HCT116 (cell line): ENCODE measurements around the gene ZBTB7C. TPM values are rescaled to one million over a fixed set of nuclear protein-coding genes. Genes with fewer than 3 reads are reported as not detected.

Source experiments
- ATAC-seq: fragments of 200-7000 bp; cut with Tn5 transposase; 2 replicates; pipeline ENCODE4 v1.9.1; 2020; ENCODE audit warnings: mild to moderate bottlenecking, moderate library complexity
- BruUV-seq: library from RNA; stranded (reverse); fragments of 400-500 nt; replicated peaks from 2 replicates; lab custom pipeline; 2021; lab: Mats Ljungman, UMichigan
- CTCF ChIA-PET: fragments of 300-600 bp; sonication (Branson Sonifier 250); formaldehyde crosslinking; loops from one replicate; lab custom pipeline; 2021; ENCODE audit warnings: antibody characterized with exemption; lab: Charles Lee
- POLR2A ChIA-PET: fragments of 300-600, 350-600 bp; sonication (Branson Sonifier 250); formaldehyde crosslinking; loops from one replicate; lab custom pipeline; 2021; ENCODE audit warnings: antibody characterized with exemption; lab: Charles Lee
- RAD21 ChIA-PET, 2 experiments: fragments of 300-600 bp; sonication (Branson Sonifier 250); formaldehyde crosslinking; loops; one replicate each; lab custom pipeline; 2023; ENCODE audit warnings: low total read pairs in 2 of 2; ENCODE audit not compliant: uncharacterized antibody in 2 of 2, unreplicated experiment in 2 of 2, low non-redundant PET in 1 of 2; lab: Charles Lee
- DNase-seq: peaks from one replicate; pipeline ENCODE4 v3.0.0-alpha.2; 2010; ENCODE audit warnings: low read depth, low spot score
- H2AFZ ChIP-seq: fragments of 200-600 bp; shearing (Covaris generic), sonication (generic); 2 replicates; pipeline ENCODE4 v1.6.1; 2017; ENCODE audit warnings: low read depth, mixed run types, mixed read lengths, antibody characterized with exemption, low read length; ENCODE audit not compliant: poor library complexity, severe bottlenecking
- H3K27ac ChIP-seq: 2 replicates; pipeline ENCODE4 v1.5.1; 2012; ENCODE audit warnings: low read depth, low read length
- H3K27me3 ChIP-seq: fragments of 200-600 bp; sonication (generic); 2 replicates; pipeline ENCODE4 v1.6.1; 2016; ENCODE audit warnings: mixed run types, low read length, mixed read lengths; ENCODE audit not compliant: insufficient read depth
- H3K36me3 ChIP-seq, 2 experiments: fragments of 200-500 bp in 1 of 2; fragments of 200-600 bp in 1 of 2; sonication (Bioruptor generic) in 1 of 2; sonication (generic) in 1 of 2; 2 replicates each; pipeline versions ENCODE4 v1.5.1 to v1.6.1; 2014 to 2016; ENCODE audit warnings: low read length in 2 of 2, inconsistent platforms in 1 of 2, mixed read lengths in 1 of 2, mixed run types in 1 of 2; ENCODE audit not compliant: insufficient read depth in 2 of 2, control insufficient read depth in 1 of 2
- H3K4me1 ChIP-seq, 2 experiments: fragments of 200-600 bp in 1 of 2; sonication (generic) in 1 of 2; 2 replicates each; pipeline versions ENCODE4 v1.5.1 to v1.6.1; 2012 to 2017; ENCODE audit warnings: low read length in 2 of 2, inconsistent platforms in 1 of 2, mild to moderate bottlenecking in 1 of 2, mixed read lengths in 1 of 2, mixed run types in 1 of 2, moderate library complexity in 1 of 2; ENCODE audit not compliant: insufficient read depth in 2 of 2, control insufficient read depth in 1 of 2
- H3K4me2 ChIP-seq: fragments of 200-600 bp; sonication (generic); 2 replicates; pipeline ENCODE4 v1.6.1; 2017; ENCODE audit warnings: mixed run types, low read length, mixed read lengths
- H3K4me3 ChIP-seq, 2 experiments: fragments of 200-600 bp in 1 of 2; sonication (generic) in 1 of 2; replicated peaks in 1 of 2; 2 replicates each; pipeline ENCODE4 v1.5.1; 2011 to 2016; ENCODE audit warnings: low read length in 2 of 2, control low read depth in 1 of 2, low read depth in 1 of 2, mild to moderate bottlenecking in 1 of 2, mixed read lengths in 1 of 2, mixed run types in 1 of 2
- H3K79me2 ChIP-seq: fragments of 200-600 bp; sonication (generic); 2 replicates; pipeline ENCODE4 v1.6.1; 2017; ENCODE audit warnings: mild to moderate bottlenecking, mixed run types, low read length, moderate library complexity, mixed read lengths; ENCODE audit not compliant: insufficient read depth
- H3K9ac ChIP-seq: fragments of 200-600 bp; sonication (generic); 2 replicates; pipeline ENCODE4 v1.6.1; 2016; ENCODE audit warnings: low read length, mixed read lengths
- H3K9me2 ChIP-seq: fragments of 200-600 bp; sonication (generic), shearing (Covaris generic); 2 replicates; pipeline ENCODE4 v1.6.1; 2017; ENCODE audit warnings: mixed run types, mild to moderate bottlenecking, moderate library complexity; ENCODE audit not compliant: insufficient read depth
- H3K9me3 ChIP-seq, 2 experiments: fragments of 200-500 bp in 1 of 2; fragments of 200-600 bp in 1 of 2; sonication (Bioruptor generic) in 1 of 2; sonication (generic) in 1 of 2; 2 replicates each; pipeline ENCODE4 v1.6.1; 2014 to 2017; ENCODE audit warnings: low read length in 2 of 2, mixed read lengths in 2 of 2, inconsistent platforms in 1 of 2, low read depth in 1 of 2, mild to moderate bottlenecking in 1 of 2, mixed run types in 1 of 2, moderate library complexity in 1 of 2; ENCODE audit not compliant: control insufficient read depth in 1 of 2, insufficient read depth in 1 of 2
- H4K20me1 ChIP-seq: fragments of 200-600 bp; sonication (generic), shearing (Covaris generic); 2 replicates; pipeline ENCODE4 v1.6.1; 2017; ENCODE audit warnings: mixed run types, mild to moderate bottlenecking, moderate library complexity; ENCODE audit not compliant: insufficient read depth
- CEBPB ChIP-seq: IDR thresholded peaks from 2 replicates; pipeline ENCODE4 v1.6.1; 2012; ENCODE audit warnings: low read depth
- EGR1 ChIP-seq: IDR thresholded peaks from 2 replicates; pipeline ENCODE4 v1.6.1; 2012; ENCODE audit warnings: low read depth
- ELF1 ChIP-seq: IDR thresholded peaks from 2 replicates; pipeline ENCODE4 v1.6.1; 2012; ENCODE audit warnings: low read depth, borderline replicate concordance
- EZH2 ChIP-seq: fragments of 200-600 bp; sonication (generic); IDR thresholded peaks from 2 replicates; pipeline ENCODE4 v1.6.1; 2017; ENCODE audit warnings: antibody characterized with exemption, mixed run types
- EZH2phosphoT487 ChIP-seq: fragments of 200-600 bp; IDR thresholded peaks from 2 replicates; pipeline ENCODE4 v1.6.1; 2018; ENCODE audit warnings: antibody characterized with exemption, borderline replicate concordance
- FOSL1 ChIP-seq: IDR thresholded peaks from 2 replicates; pipeline ENCODE4 v1.6.1; 2012; ENCODE audit warnings: low read depth
- JUND ChIP-seq: IDR thresholded peaks from 2 replicates; pipeline ENCODE4 v1.6.1; 2012
- POLR2A ChIP-seq: IDR thresholded peaks from 2 replicates; pipeline ENCODE4 v1.7.0; 2011; ENCODE audit warnings: borderline replicate concordance; ENCODE audit not compliant: insufficient read depth, insufficient read length; ENCODE audit errors: extremely low read depth
- POLR2AphosphoS5 ChIP-seq: IDR thresholded peaks from 2 replicates; pipeline ENCODE4 v1.6.1; 2011; ENCODE audit warnings: mild to moderate bottlenecking, low read depth, low read length, moderate library complexity
- RAD21 ChIP-seq: IDR thresholded peaks from 2 replicates; pipeline ENCODE4 v1.6.1; 2012; ENCODE audit warnings: low read depth, mild to moderate bottlenecking
- SP1 ChIP-seq: IDR thresholded peaks from 2 replicates; pipeline ENCODE4 v1.6.1; 2012; ENCODE audit warnings: low read depth
- SRF ChIP-seq: IDR thresholded peaks from 2 replicates; pipeline ENCODE4 v1.6.1; 2012; ENCODE audit warnings: low read depth
- TCF7L2 ChIP-seq: IDR thresholded peaks from 2 replicates; pipeline ENCODE4 v1.7.0; 2011; ENCODE audit warnings: borderline replicate concordance, inconsistent platforms; ENCODE audit not compliant: insufficient read depth, insufficient read length; ENCODE audit errors: extremely low read depth
- YY1 ChIP-seq: IDR thresholded peaks from 2 replicates; pipeline ENCODE4 v1.6.1; 2011; ENCODE audit warnings: low read length, low read depth, moderate library complexity, mild to moderate bottlenecking; ENCODE audit not compliant: insufficient replicate concordance; ENCODE audit errors: extremely low read depth
- ZNF274 ChIP-seq: fragments of 200-500 bp; sonication (Bioruptor generic); IDR thresholded peaks from 2 replicates; pipeline ENCODE4 v1.6.1; 2014; ENCODE audit warnings: mild to moderate bottlenecking, low read depth, low read length, inconsistent platforms
- intact Hi-C: fragments of 100-400 bp; cut with micrococcal nuclease; formaldehyde crosslinking; loops from 2 replicates; pipeline ENCODE4 v1.10.0; 2022
- total RNA-seq: library from RNA; stranded (reverse); gene quantifications from one replicate; pipeline ENCODE4 v1.2.1, GENCODE V29; 2021; ENCODE audit not compliant: unreplicated experiment
- TF ChIP-seq, protein P1 (sequence below): IDR thresholded peaks from 2 replicates; pipeline ENCODE4 v1.6.1; 2011; ENCODE audit warnings: mild to moderate bottlenecking, low read length, moderate library complexity; ENCODE audit not compliant: insufficient replicate concordance; ENCODE audit errors: extremely low read depth
- TF ChIP-seq, protein P2 (sequence below): IDR thresholded peaks from 2 replicates; pipeline ENCODE4 v1.6.1; 2012
- TF ChIP-seq, protein P3 (sequence below): IDR thresholded peaks from 2 replicates; pipeline ENCODE4 v1.6.1; 2012; ENCODE audit warnings: low read depth
- TF ChIP-seq, protein P4 (sequence below): IDR thresholded peaks from 2 replicates; pipeline ENCODE4 v1.6.1; 2012

Gene ZBTB7C
- total RNA-seq, 1 experiment from 2014 or later: 0.37 TPM

DNA sequence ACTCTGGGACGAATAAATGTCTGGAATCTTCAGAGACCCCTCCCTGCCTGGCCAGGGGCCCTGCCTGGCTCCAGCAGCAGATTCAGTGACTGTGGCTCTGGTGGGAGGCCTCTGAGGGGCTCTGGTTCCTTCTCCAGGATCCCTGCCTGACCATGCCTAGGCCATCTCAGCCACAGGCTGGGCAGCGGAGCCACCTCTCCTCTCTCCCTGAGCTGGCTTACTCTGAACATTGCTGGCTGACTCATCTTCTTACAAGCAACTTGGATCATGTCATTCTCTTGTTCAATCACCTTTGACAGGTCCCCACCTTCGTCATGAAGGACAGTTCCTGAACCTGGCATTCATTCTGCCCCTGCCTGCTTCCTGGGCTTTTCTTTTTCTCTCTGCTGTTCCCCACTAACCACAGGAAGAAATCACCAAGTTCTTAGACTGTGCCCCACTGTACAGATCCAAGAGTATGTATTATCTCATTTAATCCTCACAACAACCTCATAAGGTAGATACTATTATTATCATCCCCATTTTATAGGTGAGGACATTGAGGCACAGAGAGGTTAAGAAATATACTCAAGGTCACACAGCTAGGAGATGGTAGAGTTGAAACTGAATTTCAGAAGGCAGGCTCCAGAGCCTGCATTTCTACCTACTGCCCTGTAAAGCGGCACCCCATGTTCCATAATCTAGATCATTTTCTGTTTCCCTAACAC, 323.2 kb downstream of the ZBTB7C start:
- intact Hi-C loops: no loop called here
- Histone ChIP-seq H3K9ac (no peak overlapping the region), H2AFZ (no peak overlapping the region)
- POLR2A ChIA-PET: no interaction called here
- no peak for ATAC-seq
- TF ChIP-seq, protein P1, sequence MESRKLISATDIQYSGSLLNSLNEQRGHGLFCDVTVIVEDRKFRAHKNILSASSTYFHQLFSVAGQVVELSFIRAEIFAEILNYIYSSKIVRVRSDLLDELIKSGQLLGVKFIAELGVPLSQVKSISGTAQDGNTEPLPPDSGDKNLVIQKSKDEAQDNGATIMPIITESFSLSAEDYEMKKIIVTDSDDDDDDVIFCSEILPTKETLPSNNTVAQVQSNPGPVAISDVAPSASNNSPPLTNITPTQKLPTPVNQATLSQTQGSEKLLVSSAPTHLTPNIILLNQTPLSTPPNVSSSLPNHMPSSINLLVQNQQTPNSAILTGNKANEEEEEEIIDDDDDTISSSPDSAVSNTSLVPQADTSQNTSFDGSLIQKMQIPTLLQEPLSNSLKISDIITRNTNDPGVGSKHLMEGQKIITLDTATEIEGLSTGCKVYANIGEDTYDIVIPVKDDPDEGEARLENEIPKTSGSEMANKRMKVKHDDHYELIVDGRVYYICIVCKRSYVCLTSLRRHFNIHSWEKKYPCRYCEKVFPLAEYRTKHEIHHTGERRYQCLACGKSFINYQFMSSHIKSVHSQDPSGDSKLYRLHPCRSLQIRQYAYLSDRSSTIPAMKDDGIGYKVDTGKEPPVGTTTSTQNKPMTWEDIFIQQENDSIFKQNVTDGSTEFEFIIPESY: no peak
- no peak for TF ChIP-seq ELF1
- no peak for TF ChIP-seq CEBPB
- no peak for TF ChIP-seq EGR1
- TF ChIP-seq EZH2: no peak
- no peak for TF ChIP-seq EZH2phosphoT487
- TF ChIP-seq SP1: no peak
- TF ChIP-seq, protein P2, sequence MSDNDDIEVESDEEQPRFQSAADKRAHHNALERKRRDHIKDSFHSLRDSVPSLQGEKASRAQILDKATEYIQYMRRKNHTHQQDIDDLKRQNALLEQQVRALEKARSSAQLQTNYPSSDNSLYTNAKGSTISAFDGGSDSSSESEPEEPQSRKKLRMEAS: no peak
- no peak for TF ChIP-seq RAD21
- TF ChIP-seq, protein P3, sequence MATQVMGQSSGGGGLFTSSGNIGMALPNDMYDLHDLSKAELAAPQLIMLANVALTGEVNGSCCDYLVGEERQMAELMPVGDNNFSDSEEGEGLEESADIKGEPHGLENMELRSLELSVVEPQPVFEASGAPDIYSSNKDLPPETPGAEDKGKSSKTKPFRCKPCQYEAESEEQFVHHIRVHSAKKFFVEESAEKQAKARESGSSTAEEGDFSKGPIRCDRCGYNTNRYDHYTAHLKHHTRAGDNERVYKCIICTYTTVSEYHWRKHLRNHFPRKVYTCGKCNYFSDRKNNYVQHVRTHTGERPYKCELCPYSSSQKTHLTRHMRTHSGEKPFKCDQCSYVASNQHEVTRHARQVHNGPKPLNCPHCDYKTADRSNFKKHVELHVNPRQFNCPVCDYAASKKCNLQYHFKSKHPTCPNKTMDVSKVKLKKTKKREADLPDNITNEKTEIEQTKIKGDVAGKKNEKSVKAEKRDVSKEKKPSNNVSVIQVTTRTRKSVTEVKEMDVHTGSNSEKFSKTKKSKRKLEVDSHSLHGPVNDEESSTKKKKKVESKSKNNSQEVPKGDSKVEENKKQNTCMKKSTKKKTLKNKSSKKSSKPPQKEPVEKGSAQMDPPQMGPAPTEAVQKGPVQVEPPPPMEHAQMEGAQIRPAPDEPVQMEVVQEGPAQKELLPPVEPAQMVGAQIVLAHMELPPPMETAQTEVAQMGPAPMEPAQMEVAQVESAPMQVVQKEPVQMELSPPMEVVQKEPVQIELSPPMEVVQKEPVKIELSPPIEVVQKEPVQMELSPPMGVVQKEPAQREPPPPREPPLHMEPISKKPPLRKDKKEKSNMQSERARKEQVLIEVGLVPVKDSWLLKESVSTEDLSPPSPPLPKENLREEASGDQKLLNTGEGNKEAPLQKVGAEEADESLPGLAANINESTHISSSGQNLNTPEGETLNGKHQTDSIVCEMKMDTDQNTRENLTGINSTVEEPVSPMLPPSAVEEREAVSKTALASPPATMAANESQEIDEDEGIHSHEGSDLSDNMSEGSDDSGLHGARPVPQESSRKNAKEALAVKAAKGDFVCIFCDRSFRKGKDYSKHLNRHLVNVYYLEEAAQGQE: no peak
- TF ChIP-seq, protein P4, sequence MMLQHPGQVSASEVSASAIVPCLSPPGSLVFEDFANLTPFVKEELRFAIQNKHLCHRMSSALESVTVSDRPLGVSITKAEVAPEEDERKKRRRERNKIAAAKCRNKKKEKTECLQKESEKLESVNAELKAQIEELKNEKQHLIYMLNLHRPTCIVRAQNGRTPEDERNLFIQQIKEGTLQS: no peak
- no peak for TF ChIP-seq YY1
- no peak for TF ChIP-seq ZNF274
- TF ChIP-seq FOSL1: no peak
- no peak for TF ChIP-seq POLR2A
- TF ChIP-seq SRF: no peak
- TF ChIP-seq JUND: no peak
- no peak for TF ChIP-seq TCF7L2
- TF ChIP-seq POLR2AphosphoS5: no peak
- TF ChIP-seq, all 23 proteins: peak for 0
- Histone ChIP-seq H3K4me2 (no peak overlapping the region), H3K4me1 (no peaks in the 10 kb centered on the region), H4K20me1 (no peaks in the 10 kb centered on the region), H3K36me3 (no peaks in the 10 kb centered on the region), H3K79me2 (no peaks in the 10 kb centered on the region), H3K27me3 (no peaks in the 10 kb centered on the region), H3K9me3 (no peaks in the 10 kb centered on the region), H3K4me3 (no peak overlapping the region), H3K9me2 (no peaks in the 10 kb centered on the region), H3K27ac (no peak overlapping the region)
- CTCF ChIA-PET: no interaction called here
- no peak for DNase-seq
- RAD21 ChIA-PET: no interaction called here
- no TSS peak for BruUV-seq
